ENCODE results near the gene CALD1.

DNA sequence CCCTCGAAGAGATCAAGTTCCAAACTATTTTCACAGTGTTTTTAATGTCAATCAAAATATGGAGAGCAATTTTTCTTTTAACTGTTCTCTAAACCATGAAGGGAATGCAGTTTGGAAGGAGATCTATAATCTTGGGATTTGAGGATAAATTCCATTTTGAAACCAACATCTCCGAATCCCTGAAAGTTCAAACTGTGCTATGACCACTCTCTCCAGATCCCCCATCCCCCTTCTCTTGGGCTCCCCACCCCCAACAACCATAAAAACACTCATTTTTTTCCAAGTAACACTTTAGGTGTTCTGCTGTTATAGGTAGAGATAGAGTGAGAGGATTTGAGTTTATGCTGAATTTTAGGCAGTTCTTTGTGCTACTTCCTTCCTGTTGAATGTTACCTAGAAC lies 1.7 kb downstream of the CALD1 start:
- TF ChIP-seq, protein P1, sequence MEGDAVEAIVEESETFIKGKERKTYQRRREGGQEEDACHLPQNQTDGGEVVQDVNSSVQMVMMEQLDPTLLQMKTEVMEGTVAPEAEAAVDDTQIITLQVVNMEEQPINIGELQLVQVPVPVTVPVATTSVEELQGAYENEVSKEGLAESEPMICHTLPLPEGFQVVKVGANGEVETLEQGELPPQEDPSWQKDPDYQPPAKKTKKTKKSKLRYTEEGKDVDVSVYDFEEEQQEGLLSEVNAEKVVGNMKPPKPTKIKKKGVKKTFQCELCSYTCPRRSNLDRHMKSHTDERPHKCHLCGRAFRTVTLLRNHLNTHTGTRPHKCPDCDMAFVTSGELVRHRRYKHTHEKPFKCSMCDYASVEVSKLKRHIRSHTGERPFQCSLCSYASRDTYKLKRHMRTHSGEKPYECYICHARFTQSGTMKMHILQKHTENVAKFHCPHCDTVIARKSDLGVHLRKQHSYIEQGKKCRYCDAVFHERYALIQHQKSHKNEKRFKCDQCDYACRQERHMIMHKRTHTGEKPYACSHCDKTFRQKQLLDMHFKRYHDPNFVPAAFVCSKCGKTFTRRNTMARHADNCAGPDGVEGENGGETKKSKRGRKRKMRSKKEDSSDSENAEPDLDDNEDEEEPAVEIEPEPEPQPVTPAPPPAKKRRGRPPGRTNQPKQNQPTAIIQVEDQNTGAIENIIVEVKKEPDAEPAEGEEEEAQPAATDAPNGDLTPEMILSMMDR (conservative IDR thresholded peaks at IDR 0.05; ENCODE audit: low read length), result no peak
- TF ChIP-seq EZH2phosphoT487 (IDR thresholded peaks at IDR 0.05; ENCODE audit: borderline replicate concordance), result no peak

Data from Loucy (cell line).